Measurements from ENCODE around the gene DPF1.

- TF ChIP-seq CTCF (IDR thresholded peaks at IDR 0.05), result no peak
- no peak for TF ChIP-seq POLR2AphosphoS5 (IDR thresholded peaks at IDR 0.05)
- no peak for TF ChIP-seq POLR2A (IDR thresholded peaks at IDR 0.05)
These were observed 24.7 kb downstream of the DPF1 start for GRCh38 chr19:38199340-38199739.
